ENCODE measurements around the gene ESPL1. TPM values are rescaled to one million over a fixed set of nuclear protein-coding genes. Genes with fewer than 3 reads are reported as not detected.

ESPL1 gene
- total RNA-seq, 1 experiment from 2014 or later = 54.6 TPM

DNA sequence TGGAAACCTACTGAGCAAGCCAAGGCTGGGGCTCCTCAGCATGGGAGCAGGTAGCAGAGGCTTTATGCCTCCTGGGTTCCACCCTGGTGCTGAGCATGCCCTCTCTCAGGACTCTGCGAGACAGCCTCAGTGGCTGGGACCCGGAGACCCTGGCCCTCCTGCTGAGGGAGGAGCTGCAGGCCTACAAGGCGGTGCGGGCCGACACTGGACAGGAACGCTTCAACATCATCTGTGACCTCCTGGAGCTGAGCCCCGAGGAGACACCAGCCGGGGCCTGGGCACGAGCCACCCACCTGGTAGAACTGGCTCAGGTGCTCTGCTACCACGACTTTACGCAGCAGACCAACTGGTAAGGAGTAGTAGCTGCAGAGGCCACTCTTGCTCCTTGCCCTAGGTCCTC, 8.4 kb downstream of the ESPL1 start:
- CTCF ChIA-PET = no interaction called here
- Histone ChIP-seq H3K4me3 (ENCODE audit: low read depth in 2 of 2, low read length in 2 of 2) (no peak overlapping the region), H3K27me3 (ENCODE audit: control insufficient read depth, insufficient read depth, low read length) (no peaks in the 10 kb centered on the region), H3K36me3 (ENCODE audit: control insufficient read depth, insufficient read depth, low read length) (peaks cover 8% of the 10 kb centered on the region; the same call in 1 of the 2 replicates), H3K4me1 (ENCODE audit: control insufficient read depth, insufficient read depth, low read length) (no peaks in the 10 kb centered on the region), H3K27ac (ENCODE audit: low read length) (no peak overlapping the region), H3K9me3 (ENCODE audit: control insufficient read depth, insufficient read depth, low read depth, low read length) (no peaks in the 10 kb centered on the region)
- POLR2A ChIA-PET = no interaction called here
- intact Hi-C loops (cut with micrococcal nuclease; ENCODE audit: unreplicated experiment) (no loop called here), in situ Hi-C loops (cut with HindIII; ENCODE audit: low pct_unique_long_range_greater_than_20kb, low sequenced_read_pairs) (no loop called here)
- BruUV-seq (replicated peaks) = TSS peak; percentile 59
- no peak for DNase-seq (ENCODE audit: low read depth, low spot score)
- ATAC-seq = no peak
- TF ChIP-seq, protein P1, sequence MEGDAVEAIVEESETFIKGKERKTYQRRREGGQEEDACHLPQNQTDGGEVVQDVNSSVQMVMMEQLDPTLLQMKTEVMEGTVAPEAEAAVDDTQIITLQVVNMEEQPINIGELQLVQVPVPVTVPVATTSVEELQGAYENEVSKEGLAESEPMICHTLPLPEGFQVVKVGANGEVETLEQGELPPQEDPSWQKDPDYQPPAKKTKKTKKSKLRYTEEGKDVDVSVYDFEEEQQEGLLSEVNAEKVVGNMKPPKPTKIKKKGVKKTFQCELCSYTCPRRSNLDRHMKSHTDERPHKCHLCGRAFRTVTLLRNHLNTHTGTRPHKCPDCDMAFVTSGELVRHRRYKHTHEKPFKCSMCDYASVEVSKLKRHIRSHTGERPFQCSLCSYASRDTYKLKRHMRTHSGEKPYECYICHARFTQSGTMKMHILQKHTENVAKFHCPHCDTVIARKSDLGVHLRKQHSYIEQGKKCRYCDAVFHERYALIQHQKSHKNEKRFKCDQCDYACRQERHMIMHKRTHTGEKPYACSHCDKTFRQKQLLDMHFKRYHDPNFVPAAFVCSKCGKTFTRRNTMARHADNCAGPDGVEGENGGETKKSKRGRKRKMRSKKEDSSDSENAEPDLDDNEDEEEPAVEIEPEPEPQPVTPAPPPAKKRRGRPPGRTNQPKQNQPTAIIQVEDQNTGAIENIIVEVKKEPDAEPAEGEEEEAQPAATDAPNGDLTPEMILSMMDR (IDR thresholded peaks at IDR 0.05) = no peak
- no peak for TF ChIP-seq TCF7L2 (IDR thresholded peaks at IDR 0.05; ENCODE audit: low read depth, low read length)
- TF ChIP-seq SIN3A (IDR thresholded peaks at IDR 0.05; ENCODE audit: borderline replicate concordance, insufficient read depth, low read depth, low read length) = no peak
- TF ChIP-seq, protein P2, sequence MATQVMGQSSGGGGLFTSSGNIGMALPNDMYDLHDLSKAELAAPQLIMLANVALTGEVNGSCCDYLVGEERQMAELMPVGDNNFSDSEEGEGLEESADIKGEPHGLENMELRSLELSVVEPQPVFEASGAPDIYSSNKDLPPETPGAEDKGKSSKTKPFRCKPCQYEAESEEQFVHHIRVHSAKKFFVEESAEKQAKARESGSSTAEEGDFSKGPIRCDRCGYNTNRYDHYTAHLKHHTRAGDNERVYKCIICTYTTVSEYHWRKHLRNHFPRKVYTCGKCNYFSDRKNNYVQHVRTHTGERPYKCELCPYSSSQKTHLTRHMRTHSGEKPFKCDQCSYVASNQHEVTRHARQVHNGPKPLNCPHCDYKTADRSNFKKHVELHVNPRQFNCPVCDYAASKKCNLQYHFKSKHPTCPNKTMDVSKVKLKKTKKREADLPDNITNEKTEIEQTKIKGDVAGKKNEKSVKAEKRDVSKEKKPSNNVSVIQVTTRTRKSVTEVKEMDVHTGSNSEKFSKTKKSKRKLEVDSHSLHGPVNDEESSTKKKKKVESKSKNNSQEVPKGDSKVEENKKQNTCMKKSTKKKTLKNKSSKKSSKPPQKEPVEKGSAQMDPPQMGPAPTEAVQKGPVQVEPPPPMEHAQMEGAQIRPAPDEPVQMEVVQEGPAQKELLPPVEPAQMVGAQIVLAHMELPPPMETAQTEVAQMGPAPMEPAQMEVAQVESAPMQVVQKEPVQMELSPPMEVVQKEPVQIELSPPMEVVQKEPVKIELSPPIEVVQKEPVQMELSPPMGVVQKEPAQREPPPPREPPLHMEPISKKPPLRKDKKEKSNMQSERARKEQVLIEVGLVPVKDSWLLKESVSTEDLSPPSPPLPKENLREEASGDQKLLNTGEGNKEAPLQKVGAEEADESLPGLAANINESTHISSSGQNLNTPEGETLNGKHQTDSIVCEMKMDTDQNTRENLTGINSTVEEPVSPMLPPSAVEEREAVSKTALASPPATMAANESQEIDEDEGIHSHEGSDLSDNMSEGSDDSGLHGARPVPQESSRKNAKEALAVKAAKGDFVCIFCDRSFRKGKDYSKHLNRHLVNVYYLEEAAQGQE (IDR thresholded peaks at IDR 0.05; ENCODE audit: insufficient read depth in 1 of 2, low read depth in 2 of 2, low read length in 1 of 2) = no peak
- TF ChIP-seq POLR2AphosphoS5 (IDR thresholded peaks at IDR 0.05; ENCODE audit: low read depth, low read length) = no peak

DNA sequence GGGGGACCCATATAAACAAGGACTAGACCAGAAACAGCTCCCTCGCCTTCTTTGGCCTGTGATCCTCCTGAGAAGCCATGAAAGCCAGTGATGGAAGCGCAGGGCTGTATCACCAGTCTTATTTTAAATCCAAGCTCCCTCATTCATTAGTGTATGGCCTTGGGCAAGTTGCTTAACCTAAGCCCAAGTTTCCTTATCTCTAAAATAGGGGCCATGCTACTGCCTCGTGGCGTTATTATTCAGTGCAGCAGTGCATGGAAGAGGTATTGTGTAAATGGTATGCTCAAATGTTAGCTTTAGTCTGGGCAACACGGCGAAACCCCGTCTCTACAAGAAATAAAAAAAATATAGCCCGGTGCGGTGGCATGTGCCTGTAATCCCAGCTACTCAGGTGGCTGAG, 9.9 kb downstream of the ESPL1 start:
- DNase-seq (ENCODE audit: low read depth, low spot score) (no peak), ATAC-seq (no peak)
- Histone ChIP-seq H3K27ac (ENCODE audit: low read length) (no peak overlapping the region), H3K4me3 (ENCODE audit: low read depth in 2 of 2, low read length in 2 of 2) (no peak overlapping the region), H3K9me3 (ENCODE audit: control insufficient read depth, insufficient read depth, low read depth, low read length) (no peaks in the 10 kb centered on the region), H3K27me3 (ENCODE audit: control insufficient read depth, insufficient read depth, low read length) (no peaks in the 10 kb centered on the region), H3K36me3 (ENCODE audit: control insufficient read depth, insufficient read depth, low read length) (peaks cover 13% of the 10 kb centered on the region), H3K4me1 (ENCODE audit: control insufficient read depth, insufficient read depth, low read length) (no peaks in the 10 kb centered on the region)
- ChIA-PET POLR2A (interaction anchor here (0.6 kb wide), 1 partner anchor 11 kb away, joined by 4 read pairs; no protein-coding TSS in a partner anchor), CTCF (interaction anchor here (0.7 to 1.2 kb wide), 3 partner anchors 15 to 64 kb away, joined by 3 to 4 read pairs (median 3); no protein-coding TSS in a partner anchor)
- in situ Hi-C loops (cut with HindIII; ENCODE audit: low pct_unique_long_range_greater_than_20kb, low sequenced_read_pairs) = no loop called here
- BruUV-seq (replicated peaks) = no TSS peak
- intact Hi-C loops (cut with micrococcal nuclease; ENCODE audit: unreplicated experiment) = no loop called here
- TF ChIP-seq POLR2AphosphoS5 (IDR thresholded peaks at IDR 0.05; ENCODE audit: low read depth, low read length) (no peak), TCF7L2 (IDR thresholded peaks at IDR 0.05; ENCODE audit: low read depth, low read length) (no peak), SIN3A (IDR thresholded peaks at IDR 0.05; ENCODE audit: borderline replicate concordance, insufficient read depth, low read depth, low read length) (no peak)
- TF ChIP-seq, protein P1 (IDR thresholded peaks at IDR 0.05) = no peak
- TF ChIP-seq, protein P2 (IDR thresholded peaks at IDR 0.05; ENCODE audit: insufficient read depth in 1 of 2, low read depth in 2 of 2, low read length in 1 of 2) = no peak

All from Panc1 (cell line).